ENCODE results near the gene ADNP.
A peak's percentile ranks its signal among the peaks of the same experiment; 100 is the strongest.

Gene ADNP

DNA sequence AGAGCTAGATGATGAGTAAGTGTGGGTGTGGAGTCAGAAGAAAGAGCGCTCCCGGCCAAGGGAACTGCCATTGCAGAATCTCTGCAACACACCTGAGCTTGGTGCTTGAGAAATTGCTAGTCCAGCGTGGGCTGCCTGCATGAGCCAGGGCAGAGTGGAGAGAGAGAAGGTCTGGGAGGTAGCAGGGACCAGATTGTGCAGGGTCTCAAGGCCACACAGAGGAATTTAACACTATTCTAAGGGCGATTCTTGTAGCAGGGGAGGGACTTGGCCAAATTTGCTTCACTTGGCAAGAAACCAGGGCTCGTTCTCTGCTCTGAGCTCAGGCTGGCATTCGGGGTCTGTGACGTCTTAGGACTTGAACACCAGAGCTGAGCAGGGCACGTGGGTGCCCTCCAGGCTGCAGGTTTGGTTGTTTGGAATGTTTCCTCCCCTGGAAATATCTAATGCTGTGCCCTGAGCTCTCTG is 82.9 kb downstream of the ADNP start:
- DNase-seq = peak; percentile 23

DNA sequence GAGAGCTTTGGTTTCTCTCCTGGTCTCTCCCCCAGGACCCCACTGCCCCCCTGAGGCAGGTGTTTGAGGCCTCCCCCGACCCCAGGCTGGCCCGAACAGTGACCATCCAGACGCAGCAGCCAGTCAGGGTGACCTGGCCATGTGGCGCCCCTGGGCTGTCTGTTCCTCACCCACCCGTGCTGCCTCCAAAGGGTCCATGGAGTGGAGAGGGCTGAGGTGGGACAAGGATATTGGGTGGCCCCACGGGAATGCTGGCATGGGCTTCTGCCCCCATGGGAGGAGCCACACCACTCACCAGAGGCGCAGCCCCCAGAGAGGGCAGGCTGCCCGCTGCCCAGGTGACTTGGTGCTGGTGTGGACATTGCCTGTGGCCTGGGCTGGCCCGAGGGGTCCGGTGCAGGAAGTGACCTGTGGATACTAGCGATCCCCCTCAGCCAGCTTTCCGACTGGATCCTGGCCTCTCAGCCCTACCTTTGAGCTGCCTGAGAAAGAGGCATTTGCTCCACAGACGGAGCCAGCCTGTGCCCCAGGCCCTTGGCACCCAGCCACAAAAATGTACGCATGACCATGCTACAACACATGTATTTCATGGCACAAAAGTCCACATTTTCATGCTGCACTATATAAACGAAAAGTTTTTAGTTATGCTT is 85.5 kb downstream of the ADNP start:
- no peak for DNase-seq

- peak; percentile 56 for DNase-seq
Measured at GRCh38 chr20:50844430-50845100, 86.7 kb downstream of the ADNP start.

GRCh38 chr20:50843331-50844276 is 87.6 kb downstream of the ADNP start:
- no peak for DNase-seq

GRCh38 chr20:50842821-50843220 is 88.4 kb downstream of the ADNP start:
- DNase-seq = no peak

Measured in fibroblast of skin of scalp (primary cell).